Heart left ventricle (tissue), 13 donors: ENCODE measurements around the gene UBE4A.

ENCODE experiments used
- POLR2A ChIP-seq, 2 donors: fragments of 450-650 bp; IDR thresholded peaks; one replicate each; pipeline ENCODE4 v1.6.1; 2017; ENCODE audit warnings: antibody characterized with exemption in 2 of 2, mild to moderate bottlenecking in 2 of 2, moderate library complexity in 2 of 2
- TF ChIP-seq, protein P1 (sequence below), 12 donors: fragments of 200-600 bp; sonication (generic) in 4 of 12; IDR thresholded peaks; one replicate each; pipeline versions ENCODE4 v1.5.0 to v1.8.0; 2018 to 2022; ENCODE audit warnings: antibody characterized with exemption in 12 of 12, mild to moderate bottlenecking in 5 of 12
- donor health status: ischemic (EF 13 %, LVEDD 7.1; RV severe dilation, severe dysfunction).
- donor health status: DM: no; HTN: yes; CAD: no.
- donor health status: DM: no; HTN: no; CAD: no.
- donor health status: ischemic (EF 25% LVEDD 6.9; RV normal size, moderate dysfunction).
- donor health status: ischemic (EF 25% LVEDD 5.7; RV mildly dilated, moderate dysfunction).
- donor health status: ischemic (EF 35%, LVEDD 5.7; RV mildly dilated, moderate dysfunction).
- donor health status: nonischemic (EF 11% LVEDD 7.7; RV severe dilation, severe dysfunction).
- donor health status: DM: yes; HTN: yes; CAD: no.
- donor health status: PGD.
- donor health status: ischemic (EF 29% LVEDD 5.4; RV normal size, mild dysfunction).
- donor health status: nonischemic (EF 23%, LVEDD 6.1; RV moderate dilation, normal function).

- TF ChIP-seq, protein P1, sequence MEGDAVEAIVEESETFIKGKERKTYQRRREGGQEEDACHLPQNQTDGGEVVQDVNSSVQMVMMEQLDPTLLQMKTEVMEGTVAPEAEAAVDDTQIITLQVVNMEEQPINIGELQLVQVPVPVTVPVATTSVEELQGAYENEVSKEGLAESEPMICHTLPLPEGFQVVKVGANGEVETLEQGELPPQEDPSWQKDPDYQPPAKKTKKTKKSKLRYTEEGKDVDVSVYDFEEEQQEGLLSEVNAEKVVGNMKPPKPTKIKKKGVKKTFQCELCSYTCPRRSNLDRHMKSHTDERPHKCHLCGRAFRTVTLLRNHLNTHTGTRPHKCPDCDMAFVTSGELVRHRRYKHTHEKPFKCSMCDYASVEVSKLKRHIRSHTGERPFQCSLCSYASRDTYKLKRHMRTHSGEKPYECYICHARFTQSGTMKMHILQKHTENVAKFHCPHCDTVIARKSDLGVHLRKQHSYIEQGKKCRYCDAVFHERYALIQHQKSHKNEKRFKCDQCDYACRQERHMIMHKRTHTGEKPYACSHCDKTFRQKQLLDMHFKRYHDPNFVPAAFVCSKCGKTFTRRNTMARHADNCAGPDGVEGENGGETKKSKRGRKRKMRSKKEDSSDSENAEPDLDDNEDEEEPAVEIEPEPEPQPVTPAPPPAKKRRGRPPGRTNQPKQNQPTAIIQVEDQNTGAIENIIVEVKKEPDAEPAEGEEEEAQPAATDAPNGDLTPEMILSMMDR (IDR thresholded peaks at IDR 0.05): no peak
- no peak for TF ChIP-seq POLR2A (IDR thresholded peaks at IDR 0.05)
Measured at GRCh38 chr11:118442908-118443589, 83.6 kb downstream of the UBE4A start.
